Peyer's patch (tissue), 4 donors: ENCODE measurements around the gene MYLK4. TPM values are rescaled to one million over a fixed set of nuclear protein-coding genes. Genes with fewer than 3 reads are reported as not detected.

Experiments
- DNase-seq, 3 donors: peaks; one replicate each; pipeline ENCODE4 v3.0.0-alpha.2; 2017 to 2019
- H3K27ac ChIP-seq, 4 donors: fragments of 200-600 bp; sonication (generic); one replicate each; pipeline ENCODE4 v1.5.1; 2016 to 2019
- H3K27me3 ChIP-seq, 2 donors: fragments of 200-600 bp; sonication (generic); one replicate each; pipeline ENCODE4 v1.5.1; 2019
- H3K36me3 ChIP-seq, 3 donors: fragments of 200-600 bp; sonication (generic); one replicate each; pipeline ENCODE4 v1.5.1; 2016 to 2019
- H3K4me1 ChIP-seq, 4 donors: fragments of 200-600 bp; sonication (generic); one replicate each; pipeline ENCODE4 v1.5.1; 2016 to 2019
- H3K4me3 ChIP-seq, 4 donors: fragments of 200-600 bp; sonication (generic); 1 replicate in 3 of 4; 2 replicates in 1 of 4; pipeline ENCODE4 v1.5.1; 2016 to 2019; ENCODE audit warnings: mild to moderate bottlenecking in 1 of 4
- H3K9me3 ChIP-seq, 4 donors: fragments of 200-600 bp; sonication (generic); one replicate each; pipeline ENCODE4 v1.5.1; 2016 to 2019; ENCODE audit warnings: mild to moderate bottlenecking in 1 of 4
- POLR2A ChIP-seq, 2 donors: fragments of 450-650 bp; IDR thresholded peaks; one replicate each; pipeline ENCODE4 v1.5.1; 2017; ENCODE audit warnings: antibody characterized with exemption in 2 of 2, mild to moderate bottlenecking in 2 of 2, moderate library complexity in 2 of 2
- total RNA-seq, 4 donors: library from RNA; depleted of rRNA; stranded (reverse); fragments of >200 nt; gene quantifications; one replicate each; pipeline ENCODE4 v1.1.0, GENCODE V29; 2016
- TF ChIP-seq, protein P1 (sequence below), 6 experiments: fragments of 450-650 bp in 4 of 6; fragments of 200-600 bp in 2 of 6; sonication (generic) in 1 of 6; IDR thresholded peaks; one replicate each; pipeline ENCODE4 v1.5.1; 2017 to 2019; ENCODE audit warnings: antibody characterized with exemption in 6 of 6, mild to moderate bottlenecking in 3 of 6, moderate library complexity in 1 of 6

MYLK4 gene
- total RNA-seq, 4 donors from 2014 or later: 0.35 to 2.4 (median 0.81) TPM

DNA sequence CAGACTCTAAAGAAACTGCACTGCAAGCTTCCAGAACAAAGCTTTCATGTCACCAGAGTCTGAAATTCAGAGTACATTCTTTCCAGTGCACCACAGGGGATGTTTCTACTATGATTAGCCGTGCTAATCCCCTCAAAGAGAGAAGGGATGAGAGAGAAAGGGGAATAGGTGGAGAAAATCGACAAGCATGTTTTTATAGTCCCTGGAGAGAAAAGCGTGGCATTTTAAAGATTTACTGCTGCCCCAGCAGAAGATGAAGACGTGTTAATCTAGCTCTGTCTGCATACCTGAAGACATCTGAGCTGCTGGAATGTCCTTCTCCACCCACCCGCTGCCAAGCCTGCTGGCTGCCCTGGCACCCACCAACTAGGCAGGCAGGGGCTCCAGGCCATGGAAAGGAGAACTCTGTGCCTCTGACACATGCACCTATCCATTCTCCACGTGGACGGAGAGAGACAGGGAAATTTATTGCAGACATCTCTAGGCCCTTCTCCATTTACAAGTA, 4.1 kb downstream of the MYLK4 start:
- Histone ChIP-seq H3K4me3 (no peak overlapping the region), H3K9me3 (no peaks in the 10 kb centered on the region), H3K27ac (no peak overlapping the region), H3K4me1 (no peaks in the 10 kb centered on the region), H3K36me3 (no peaks in the 10 kb centered on the region), H3K27me3 (no peaks in the 10 kb centered on the region)
- DNase-seq: no peak
- TF ChIP-seq, protein P1, sequence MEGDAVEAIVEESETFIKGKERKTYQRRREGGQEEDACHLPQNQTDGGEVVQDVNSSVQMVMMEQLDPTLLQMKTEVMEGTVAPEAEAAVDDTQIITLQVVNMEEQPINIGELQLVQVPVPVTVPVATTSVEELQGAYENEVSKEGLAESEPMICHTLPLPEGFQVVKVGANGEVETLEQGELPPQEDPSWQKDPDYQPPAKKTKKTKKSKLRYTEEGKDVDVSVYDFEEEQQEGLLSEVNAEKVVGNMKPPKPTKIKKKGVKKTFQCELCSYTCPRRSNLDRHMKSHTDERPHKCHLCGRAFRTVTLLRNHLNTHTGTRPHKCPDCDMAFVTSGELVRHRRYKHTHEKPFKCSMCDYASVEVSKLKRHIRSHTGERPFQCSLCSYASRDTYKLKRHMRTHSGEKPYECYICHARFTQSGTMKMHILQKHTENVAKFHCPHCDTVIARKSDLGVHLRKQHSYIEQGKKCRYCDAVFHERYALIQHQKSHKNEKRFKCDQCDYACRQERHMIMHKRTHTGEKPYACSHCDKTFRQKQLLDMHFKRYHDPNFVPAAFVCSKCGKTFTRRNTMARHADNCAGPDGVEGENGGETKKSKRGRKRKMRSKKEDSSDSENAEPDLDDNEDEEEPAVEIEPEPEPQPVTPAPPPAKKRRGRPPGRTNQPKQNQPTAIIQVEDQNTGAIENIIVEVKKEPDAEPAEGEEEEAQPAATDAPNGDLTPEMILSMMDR (IDR thresholded peaks at IDR 0.05): no peak
- no peak for TF ChIP-seq POLR2A (IDR thresholded peaks at IDR 0.05)

DNA sequence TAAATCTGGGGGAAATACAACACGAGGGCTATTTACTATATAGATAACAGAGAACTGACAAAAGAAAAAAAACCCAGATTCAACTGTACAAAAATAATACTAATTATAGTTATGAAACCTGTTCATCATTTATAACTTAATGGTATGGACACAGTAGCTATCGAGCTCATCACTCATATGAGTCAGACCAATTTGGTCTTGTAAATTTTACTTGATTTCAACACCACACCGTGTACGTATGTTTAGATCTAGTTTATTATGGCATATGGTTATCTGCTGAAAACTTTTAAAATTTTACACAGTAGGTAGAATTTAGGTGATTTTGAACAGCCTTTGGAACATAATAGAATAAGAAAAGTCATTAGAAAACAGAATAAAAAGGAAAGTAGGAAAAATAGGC, 5.5 kb downstream of the MYLK4 start:
- no peaks in the 10 kb centered on the region for H3K36me3 ChIP-seq
- H3K27ac ChIP-seq: no peak overlapping the region
- TF ChIP-seq, protein P1 (IDR thresholded peaks at IDR 0.05): no peak
- TF ChIP-seq POLR2A (IDR thresholded peaks at IDR 0.05): no peak
- H3K4me3 ChIP-seq: no peak overlapping the region
- no peaks in the 10 kb centered on the region for H3K4me1 ChIP-seq
- no peaks in the 10 kb centered on the region for H3K9me3 ChIP-seq
- H3K27me3 ChIP-seq: no peaks in the 10 kb centered on the region
- no peak for DNase-seq

DNA sequence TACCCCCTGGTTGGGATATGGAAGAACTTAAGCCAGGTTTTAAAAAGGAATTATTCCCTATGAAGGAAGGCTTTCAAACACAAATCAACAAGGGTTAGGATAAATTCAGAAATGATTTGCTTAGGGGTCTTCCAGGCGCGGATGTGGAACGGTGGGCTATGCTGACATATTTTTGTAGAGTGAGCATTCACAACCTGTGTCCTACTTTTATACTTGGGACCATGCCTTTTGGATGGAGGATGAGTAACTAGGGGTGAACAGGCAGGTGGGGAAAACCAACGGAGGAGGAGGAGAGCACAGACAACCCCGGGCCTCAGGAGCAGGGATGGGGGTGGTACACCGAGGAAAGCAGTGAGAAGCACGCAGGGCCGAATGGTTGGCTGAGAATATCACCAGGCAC, 5.9 kb downstream of the MYLK4 start:
- Histone ChIP-seq H3K27ac (no peak overlapping the region), H3K4me1 (no peaks in the 10 kb centered on the region)
- DNase-seq: no peak

DNA sequence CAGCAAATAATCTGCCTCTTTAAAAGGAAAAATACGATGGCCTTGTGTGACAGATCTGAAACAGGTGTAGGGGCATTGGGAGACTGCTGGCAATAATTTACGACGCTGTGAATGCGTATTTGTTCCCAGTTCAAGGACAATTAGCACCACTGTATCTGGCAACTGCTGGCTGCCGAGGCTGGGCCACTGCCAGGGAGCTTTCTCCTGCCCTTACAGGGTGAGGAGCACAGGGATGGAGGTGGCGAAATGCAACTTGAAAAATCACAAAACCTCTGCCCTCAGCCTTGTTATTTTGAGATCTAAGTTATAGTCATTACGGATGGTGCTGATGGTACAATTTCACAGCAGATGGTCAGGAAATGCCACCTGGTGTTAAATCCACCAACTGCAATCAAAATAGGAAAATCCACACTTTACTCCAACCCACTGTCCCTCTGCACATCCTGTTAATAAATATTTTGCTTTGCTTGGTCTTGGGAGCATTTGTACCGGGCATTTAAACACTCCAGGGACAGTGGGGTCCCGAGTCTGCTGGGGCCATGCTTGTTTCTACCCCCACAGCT, 6.4 kb downstream of the MYLK4 start:
- H3K27me3 ChIP-seq: no peaks in the 10 kb centered on the region
- H3K4me3 ChIP-seq: no peak overlapping the region
- H3K9me3 ChIP-seq: no peaks in the 10 kb centered on the region
- no peak for DNase-seq
- no peaks in the 10 kb centered on the region for H3K4me1 ChIP-seq
- no peak overlapping the region for H3K27ac ChIP-seq
- TF ChIP-seq POLR2A (IDR thresholded peaks at IDR 0.05): no peak
- TF ChIP-seq, protein P1 (IDR thresholded peaks at IDR 0.05): peak in 3 of 6 experiments; percentile 30 to 37 (median 35)
- H3K36me3 ChIP-seq: no peaks in the 10 kb centered on the region

More for the DNA sequence above, 5.9 kb downstream of the MYLK4 start:
- no peaks in the 10 kb centered on the region for H3K36me3 ChIP-seq
- no peak overlapping the region for H3K4me3 ChIP-seq
- no peak for TF ChIP-seq POLR2A (IDR thresholded peaks at IDR 0.05)
- TF ChIP-seq, protein P1 (IDR thresholded peaks at IDR 0.05): no peak
- no peaks in the 10 kb centered on the region for H3K27me3 ChIP-seq
- no peaks in the 10 kb centered on the region for H3K9me3 ChIP-seq

DNA sequence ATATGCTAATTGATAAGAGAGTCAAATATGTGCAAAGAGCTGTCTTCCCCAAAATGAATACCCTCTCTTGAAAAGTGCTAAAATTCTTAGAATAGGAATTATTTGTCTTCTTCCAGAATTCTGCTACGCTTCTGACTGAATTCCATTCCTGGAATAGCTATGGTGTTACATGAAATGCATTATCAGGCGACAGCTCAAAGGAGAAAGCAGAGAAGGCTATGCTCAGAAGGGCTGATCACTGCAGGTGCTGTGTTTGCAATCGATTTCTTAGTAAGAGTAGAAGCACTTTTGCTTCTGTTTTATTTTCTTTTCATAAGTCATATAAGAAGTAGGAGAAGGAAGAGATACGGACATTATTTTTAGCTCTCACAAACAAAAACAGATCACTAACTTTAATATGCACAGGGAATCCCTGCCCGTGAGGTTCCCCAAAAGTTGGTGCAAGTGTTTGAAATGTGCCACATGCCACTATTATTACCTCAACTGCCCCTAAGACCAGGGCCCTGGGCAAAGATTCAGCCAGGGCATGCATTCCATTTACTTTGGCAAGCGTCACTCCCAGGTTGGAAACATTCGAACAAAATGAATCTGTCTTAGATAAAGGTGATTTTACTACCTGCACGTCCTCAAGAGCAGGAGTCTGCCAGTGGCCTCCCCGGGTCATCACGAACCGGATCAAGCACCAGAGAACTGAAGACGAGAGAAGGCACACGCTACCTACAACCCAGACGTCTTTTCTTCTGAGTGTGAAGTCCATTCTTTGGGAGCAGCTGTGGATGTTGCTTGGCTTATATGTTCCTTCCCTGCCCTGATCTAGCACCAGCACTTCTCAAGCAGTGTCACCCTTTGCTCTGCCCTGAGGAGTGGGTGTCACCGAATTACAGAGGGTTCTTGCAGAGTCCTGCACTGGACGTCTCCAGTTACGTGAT, 7.2 kb downstream of the MYLK4 start:
- TF ChIP-seq POLR2A (IDR thresholded peaks at IDR 0.05): no peak
- TF ChIP-seq, protein P1 (IDR thresholded peaks at IDR 0.05): no peak
- Histone ChIP-seq H3K27me3 (no peaks in the 10 kb centered on the region), H3K4me3 (no peak overlapping the region), H3K9me3 (no peaks in the 10 kb centered on the region), H3K4me1 (no peaks in the 10 kb centered on the region), H3K27ac (no peak overlapping the region), H3K36me3 (no peaks in the 10 kb centered on the region)
- DNase-seq: no peak
